Sigmoid colon (tissue), 7 donors: ENCODE data around the gene TBC1D22A. TPM values are rescaled to one million over a fixed set of nuclear protein-coding genes. Genes with fewer than 3 reads are reported as not detected.

Source experiments
- DNase-seq: peaks from one replicate; pipeline ENCODE4 v3.0.0-alpha.2; 2019
- H3K27ac ChIP-seq, 4 donors: fragments of 200-600 bp; sonication (generic); one replicate each; pipeline ENCODE4 v1.5.1; 2016 to 2019; ENCODE audit warnings: mild to moderate bottlenecking in 1 of 4
- H3K27me3 ChIP-seq, 3 donors: fragments of 200-600 bp; sonication (generic); one replicate each; pipeline ENCODE4 v1.5.1; 2019; ENCODE audit warnings: mild to moderate bottlenecking in 1 of 3
- H3K36me3 ChIP-seq, 4 donors: fragments of 200-600 bp; sonication (generic); one replicate each; pipeline ENCODE4 v1.5.1; 2016 to 2019
- H3K4me1 ChIP-seq, 4 donors: fragments of 200-600 bp; sonication (generic); one replicate each; pipeline ENCODE4 v1.5.1; 2017 to 2019
- H3K4me3 ChIP-seq, 4 donors: fragments of 200-600 bp; sonication (generic); one replicate each; pipeline ENCODE4 v1.5.1; 2017 to 2019; ENCODE audit warnings: mild to moderate bottlenecking in 2 of 4, moderate library complexity in 1 of 4
- H3K9me3 ChIP-seq, 4 donors: fragments of 200-600 bp in 3 of 4; sonication (generic) in 3 of 4; one replicate each; pipeline versions ENCODE4 v1.5.1 to v1.6.1; 2013 to 2019
- CTCF ChIP-seq, 4 experiments: fragments of 450-650 bp in 3 of 4; fragments of 200-600 bp in 1 of 4; IDR thresholded peaks; one replicate each; pipeline ENCODE4 v1.5.1; 2016 to 2019; ENCODE audit warnings: antibody characterized with exemption in 4 of 4, mild to moderate bottlenecking in 3 of 4, moderate library complexity in 2 of 4
- EP300 ChIP-seq, 4 donors: sonication (generic); formaldehyde crosslinking; IDR thresholded peaks; one replicate each; pipeline ENCODE4 v1.6.1; 2017; ENCODE audit warnings: antibody characterized with exemption in 4 of 4
- POLR2A ChIP-seq, 2 donors: fragments of 450-650 bp; IDR thresholded peaks; one replicate each; pipeline ENCODE4 v1.6.1; 2016; ENCODE audit warnings: antibody characterized with exemption in 2 of 2, mild to moderate bottlenecking in 2 of 2, moderate library complexity in 2 of 2
- POLR2AphosphoS5 ChIP-seq, 4 donors: sonication (generic); formaldehyde crosslinking; IDR thresholded peaks; one replicate each; pipeline ENCODE4 v1.6.1; 2017; ENCODE audit warnings: antibody characterized with exemption in 4 of 4
- WGBS, 2 donors: extraction: QIAGEN DNeasy Blood & Tissue Kit; methylation state at CpG; one replicate each; pipeline ENCODE4 v1.1.7; 2013; 5-methylcytosine and 5-hydroxymethylcytosine counted together
- intact Hi-C: fragments of 100-400 bp; cut with DNase I; formaldehyde crosslinking; loops from one replicate; pipeline ENCODE4 v1.15.1; 2023
- polyA plus RNA-seq, 3 donors: library from polyadenylated mRNA; stranded (reverse); fragments of 200-250 nt; gene quantifications; one replicate each; pipeline ENCODE4 v1.2.3, GENCODE V29; 2013
- total RNA-seq, 4 donors: library from RNA; depleted of rRNA; stranded (reverse); fragments of >200 nt; gene quantifications; one replicate each; pipeline ENCODE4 v1.1.0, GENCODE V29; 2016
- donor health status: healthy with polysubstance abuse.
- donor health status: Bipolar disorder and iron deficiency.
- donor health status: healthy.

TBC1D22A gene
- total and polyA plus RNA-seq, 7 donors, result 13.6 to 34.6 (median 14.3) TPM

GRCh38 chr22:46867106-46867505 is 104.7 kb downstream of the TBC1D22A start:
- 93 to 96% methylated on average over 4 of the region's 4 CpGs for WGBS, 2 donors
- no peaks in the 10 kb centered on the region for H3K4me1 ChIP-seq
- H3K27me3 ChIP-seq, result no peaks in the 10 kb centered on the region
- intact Hi-C loops, result no loop called here
- no peak overlapping the region for H3K4me3 ChIP-seq
- TF ChIP-seq POLR2AphosphoS5 (IDR thresholded peaks at IDR 0.05), result no peak
- no peak for TF ChIP-seq POLR2A (IDR thresholded peaks at IDR 0.05)
- no peak for TF ChIP-seq CTCF (IDR thresholded peaks at IDR 0.05)
- TF ChIP-seq EP300 (IDR thresholded peaks at IDR 0.05), result no peak
- DNase-seq, result no peak
- H3K36me3 ChIP-seq, result peaks cover 0 to 6% (median 0%) of the 10 kb centered on the region in 4 donors
- no peak overlapping the region for H3K27ac ChIP-seq
- peaks cover 0 to 9% (median 1%) of the 10 kb centered on the region in 4 donors for H3K9me3 ChIP-seq

DNA sequence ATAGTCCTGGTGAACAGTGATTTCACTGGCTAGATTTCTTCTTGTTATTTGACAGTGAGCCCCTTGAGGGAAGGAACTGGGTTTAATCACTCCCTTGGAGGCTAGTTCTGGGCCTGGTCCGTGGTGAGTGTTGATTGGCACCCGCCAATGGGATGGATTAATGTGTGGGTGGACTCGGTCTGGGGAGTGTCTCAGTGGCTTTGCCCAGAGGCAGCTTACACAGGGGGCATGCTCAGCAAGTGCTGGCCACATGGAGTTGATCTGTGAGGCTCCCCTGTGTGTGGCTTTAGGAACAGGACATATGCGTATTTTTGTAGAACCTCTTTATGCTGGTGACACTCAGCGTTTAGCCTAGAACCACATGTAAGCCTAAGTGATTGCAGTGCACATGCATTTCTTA is 106.9 kb downstream of the TBC1D22A start:
- intact Hi-C loops, result no loop called here
- Histone ChIP-seq H3K27me3 (no peaks in the 10 kb centered on the region), H3K36me3 (peaks cover 0 to 6% (median 0%) of the 10 kb centered on the region in 4 donors), H3K27ac (no peak overlapping the region), H3K4me1 (no peaks in the 10 kb centered on the region), H3K4me3 (no peak overlapping the region), H3K9me3 (peaks cover 0 to 14% (median 1%) of the 10 kb centered on the region in 4 donors)
- DNase-seq, result no peak
- 94 to 96% methylated on average over 5 of the region's 5 CpGs for WGBS, 2 donors
- TF ChIP-seq EP300 (IDR thresholded peaks at IDR 0.05) (no peak), POLR2AphosphoS5 (IDR thresholded peaks at IDR 0.05) (no peak), POLR2A (IDR thresholded peaks at IDR 0.05) (no peak), CTCF (IDR thresholded peaks at IDR 0.05) (no peak)

- WGBS, 2 donors, result 91 to 98% methylated on average over 1 of the region's 1 CpG
- no peak overlapping the region for H3K27ac ChIP-seq
These were observed 107.5 kb downstream of the TBC1D22A start for GRCh38 chr22:46869831-46870441.

GRCh38 chr22:46871826-46872225 is 109.4 kb downstream of the TBC1D22A start:
- H3K27ac ChIP-seq, result no peak overlapping the region
- H3K36me3 ChIP-seq, result peaks cover 0 to 6% (median 0%) of the 10 kb centered on the region in 4 donors
- peaks cover 0 to 8% (median 4%) of the 10 kb centered on the region in 4 donors for H3K4me1 ChIP-seq
- TF ChIP-seq EP300 (IDR thresholded peaks at IDR 0.05) (no peak), POLR2AphosphoS5 (IDR thresholded peaks at IDR 0.05) (no peak), POLR2A (IDR thresholded peaks at IDR 0.05) (no peak), CTCF (IDR thresholded peaks at IDR 0.05) (no peak)
- H3K4me3 ChIP-seq, result no peak overlapping the region
- intact Hi-C loops, result no loop called here
- H3K9me3 ChIP-seq, result peaks cover 0 to 14% (median 1%) of the 10 kb centered on the region in 4 donors
- DNase-seq, result no peak
- H3K27me3 ChIP-seq, result no peaks in the 10 kb centered on the region
- 96 to 98% methylated on average over 2 of the region's 2 CpGs for WGBS, 2 donors

More at GRCh38 chr22:46869831-46870441, 107.5 kb downstream of the TBC1D22A start:
- Histone ChIP-seq H3K4me3 (no peak overlapping the region), H3K36me3 (peaks cover 0 to 6% (median 0%) of the 10 kb centered on the region in 4 donors), H3K4me1 (peaks cover 0 to 4% (median 0%) of the 10 kb centered on the region in 4 donors), H3K27me3 (no peaks in the 10 kb centered on the region), H3K9me3 (peaks cover 0 to 14% (median 1%) of the 10 kb centered on the region in 4 donors)
- no peak for DNase-seq
- intact Hi-C loops, result no loop called here
- no peak for TF ChIP-seq POLR2AphosphoS5 (IDR thresholded peaks at IDR 0.05)
- no peak for TF ChIP-seq CTCF (IDR thresholded peaks at IDR 0.05)
- TF ChIP-seq POLR2A (IDR thresholded peaks at IDR 0.05), result no peak
- TF ChIP-seq EP300 (IDR thresholded peaks at IDR 0.05), result no peak
